Measurements from ENCODE around the gene CER1.

CER1 gene, protein sequence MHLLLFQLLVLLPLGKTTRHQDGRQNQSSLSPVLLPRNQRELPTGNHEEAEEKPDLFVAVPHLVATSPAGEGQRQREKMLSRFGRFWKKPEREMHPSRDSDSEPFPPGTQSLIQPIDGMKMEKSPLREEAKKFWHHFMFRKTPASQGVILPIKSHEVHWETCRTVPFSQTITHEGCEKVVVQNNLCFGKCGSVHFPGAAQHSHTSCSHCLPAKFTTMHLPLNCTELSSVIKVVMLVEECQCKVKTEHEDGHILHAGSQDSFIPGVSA

DNA sequence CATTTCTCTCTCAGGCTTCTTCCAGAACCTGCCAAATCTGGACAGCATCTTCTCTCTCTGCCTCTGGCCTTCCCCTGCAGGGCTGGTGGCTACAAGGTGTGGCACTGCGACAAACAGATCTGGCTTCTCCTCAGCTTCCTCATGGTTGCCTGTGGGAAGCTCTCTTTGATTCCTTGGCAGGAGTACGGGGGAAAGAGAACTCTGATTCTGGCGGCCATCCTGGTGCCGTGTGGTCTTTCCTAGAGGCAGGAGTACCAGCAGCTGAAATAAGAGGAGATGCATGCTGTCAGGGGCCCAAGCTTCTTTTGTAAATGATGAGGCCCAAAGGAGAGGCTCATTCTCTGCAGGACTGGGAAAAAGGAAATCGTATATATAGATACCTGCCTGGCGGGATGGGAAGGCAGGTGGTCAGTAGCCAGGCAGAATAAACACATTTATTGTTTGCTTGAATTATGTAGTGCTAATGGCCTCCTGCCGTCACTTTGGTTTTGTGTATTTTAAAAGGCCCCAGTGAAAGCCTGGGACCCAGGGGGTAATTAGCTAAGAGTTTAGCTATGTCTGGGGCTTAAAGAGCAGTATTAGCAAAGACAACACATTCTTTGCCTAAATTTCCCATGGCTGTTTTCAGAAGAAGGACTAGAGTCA is at the start of gene CER1:
CER1 (minus strand) TSS at position 343 of the 645 bp plus-strand sequence; CDS start at position 282, 61 bp downstream.
- in situ Hi-C loops (cut with HindIII; ENCODE audit: low sequenced_read_pairs): no loop called here

DNA sequence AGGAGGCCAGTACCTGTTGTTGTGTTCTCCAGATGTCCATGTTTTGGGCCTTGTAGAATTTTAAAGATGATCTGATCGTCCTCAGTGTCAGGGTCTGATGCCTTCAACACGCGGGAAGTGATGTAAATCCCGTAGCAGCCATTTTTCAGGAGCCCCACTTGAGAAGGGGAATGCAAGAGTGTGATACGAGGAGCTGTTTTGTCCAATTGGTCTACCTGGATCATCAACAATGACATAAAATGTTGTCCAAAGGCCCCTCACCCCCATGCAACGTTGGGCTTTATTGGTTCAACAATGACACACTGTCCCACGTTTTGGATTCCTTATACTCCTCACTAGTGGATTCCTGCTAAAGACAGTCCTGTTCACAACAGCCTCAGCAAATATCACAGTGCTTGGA is 48.1 kb upstream of the CER1 start:
- in situ Hi-C loops (cut with HindIII; ENCODE audit: low sequenced_read_pairs): no loop called here

DNA sequence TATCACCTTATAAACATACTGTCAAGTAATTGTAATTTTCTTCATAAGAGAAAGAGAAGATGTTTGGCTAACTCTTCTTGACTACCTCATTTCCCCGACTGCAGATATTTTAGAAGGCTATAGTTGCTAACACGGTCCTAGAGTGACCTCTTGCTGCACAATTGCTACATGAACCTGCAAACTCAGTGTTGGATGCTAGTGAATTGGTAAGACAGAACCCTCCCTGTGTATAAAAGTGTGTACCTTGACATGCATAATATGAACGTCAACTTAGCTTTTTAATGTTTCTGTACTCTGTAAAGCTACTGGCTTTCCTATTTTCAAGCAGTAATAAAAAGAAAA is 46.7 kb upstream of the CER1 start:
- in situ Hi-C loops (cut with HindIII; ENCODE audit: low sequenced_read_pairs): loop anchor here (10.0 kb wide), 1 partner anchor 154 kb away; no protein-coding TSS in a partner anchor

DNA sequence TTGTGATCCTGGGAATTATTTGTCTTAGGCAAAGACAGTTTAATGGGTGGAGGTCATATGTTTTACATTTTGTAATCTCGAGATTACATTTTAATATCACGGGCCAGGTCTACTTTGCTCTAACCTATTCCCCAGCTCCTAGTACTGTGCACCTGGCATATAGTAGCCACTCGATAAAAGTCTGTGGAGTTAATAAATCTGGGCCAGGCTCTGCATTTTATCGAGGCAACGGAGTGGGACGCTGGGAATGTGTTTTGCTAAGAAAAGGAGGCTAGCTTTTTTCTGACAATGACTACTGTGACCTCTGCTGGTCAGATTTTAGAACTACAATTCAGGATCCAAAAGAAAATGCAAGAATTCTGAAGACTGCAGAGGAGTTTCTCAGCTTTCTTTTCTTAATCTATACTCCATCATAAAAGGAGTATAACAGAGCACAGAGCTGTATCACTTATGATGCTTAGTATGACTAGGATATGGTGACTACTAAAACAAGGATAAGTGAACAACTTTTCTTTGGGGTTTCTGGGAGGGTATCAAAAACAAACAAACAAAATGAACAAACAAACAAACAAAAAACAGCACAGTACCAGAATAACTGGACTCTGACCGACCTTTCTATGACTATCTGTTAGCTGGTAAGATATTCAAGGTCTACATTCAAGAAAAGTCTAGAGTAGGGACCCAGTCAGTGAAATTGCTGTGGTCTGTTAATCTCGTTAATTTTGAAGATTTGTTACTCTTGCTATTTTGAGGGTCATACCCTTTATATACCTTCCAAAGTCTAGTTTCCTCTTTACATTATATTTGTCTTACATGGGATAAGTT is 46.1 kb upstream of the CER1 start:
- in situ Hi-C loops (cut with HindIII; ENCODE audit: low sequenced_read_pairs): loop anchor here (10.0 kb wide), 1 partner anchor 154 kb away; no protein-coding TSS in a partner anchor

DNA sequence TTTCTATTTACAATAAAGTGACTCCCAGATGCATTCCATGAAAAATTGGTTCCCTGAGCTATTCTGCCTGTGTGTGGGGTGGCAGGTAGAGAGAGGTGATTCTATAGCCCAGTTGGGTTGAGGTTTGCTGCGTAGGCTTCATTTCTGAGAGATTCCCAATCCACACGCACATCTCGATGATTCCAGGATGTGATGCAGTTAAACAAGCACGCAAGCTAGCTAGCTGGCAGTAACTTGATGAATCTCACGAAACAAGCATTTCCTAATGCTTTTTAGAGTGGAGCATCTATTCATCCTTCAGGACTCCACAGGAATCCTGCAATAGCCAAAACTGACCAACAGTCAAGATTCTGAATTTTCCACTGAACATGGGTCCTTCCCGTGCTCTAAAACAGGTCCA is 43.8 kb upstream of the CER1 start:
- in situ Hi-C loops (cut with HindIII; ENCODE audit: low sequenced_read_pairs): loop anchor here (10.0 kb wide), 1 partner anchor 151 kb away; no protein-coding TSS in a partner anchor

DNA sequence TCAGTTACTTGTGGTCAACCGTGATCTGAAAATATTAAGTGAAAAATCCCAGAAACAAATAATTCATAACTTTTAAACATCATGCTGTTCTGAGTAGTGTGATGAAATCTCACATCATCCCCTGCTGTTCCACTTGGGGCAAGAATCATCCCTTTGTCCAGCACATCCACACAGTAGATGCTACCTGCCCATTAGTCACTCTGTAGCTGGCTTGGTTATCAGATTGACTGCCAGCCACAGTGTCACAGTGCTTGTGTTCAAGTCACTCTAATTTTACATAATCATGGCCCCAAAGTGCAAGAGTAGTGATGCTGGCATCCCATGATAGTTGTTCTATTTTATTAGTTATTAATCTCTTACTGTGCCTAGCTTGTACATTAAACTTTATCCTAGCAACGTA is 39.1 kb upstream of the CER1 start:
- in situ Hi-C loops (cut with HindIII; ENCODE audit: low sequenced_read_pairs): loop anchor here (10.0 kb wide), 1 partner anchor 147 kb away; no protein-coding TSS in a partner anchor

DNA sequence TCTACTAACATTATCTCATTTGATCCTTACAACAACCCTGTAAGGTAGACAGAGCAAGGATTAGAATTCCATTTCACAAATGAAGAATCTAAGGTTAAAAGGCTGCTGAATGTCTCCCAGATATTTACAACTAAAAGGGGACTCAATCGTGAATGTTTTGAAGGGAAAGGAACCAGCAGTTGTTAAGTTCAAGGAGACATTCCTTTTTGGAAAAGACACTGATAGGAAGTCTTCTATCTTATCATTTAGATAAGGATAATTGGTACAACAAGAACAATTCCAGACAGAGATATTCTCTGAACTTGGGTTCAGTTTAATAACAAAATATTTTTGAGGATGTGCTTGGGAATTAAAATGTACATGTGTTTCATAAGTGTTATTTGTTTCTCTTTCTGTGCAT is 37.5 kb upstream of the CER1 start:
- in situ Hi-C loops (cut with HindIII; ENCODE audit: low sequenced_read_pairs): loop anchor here (10.0 kb wide), 1 partner anchor 145 kb away; no protein-coding TSS in a partner anchor

DNA sequence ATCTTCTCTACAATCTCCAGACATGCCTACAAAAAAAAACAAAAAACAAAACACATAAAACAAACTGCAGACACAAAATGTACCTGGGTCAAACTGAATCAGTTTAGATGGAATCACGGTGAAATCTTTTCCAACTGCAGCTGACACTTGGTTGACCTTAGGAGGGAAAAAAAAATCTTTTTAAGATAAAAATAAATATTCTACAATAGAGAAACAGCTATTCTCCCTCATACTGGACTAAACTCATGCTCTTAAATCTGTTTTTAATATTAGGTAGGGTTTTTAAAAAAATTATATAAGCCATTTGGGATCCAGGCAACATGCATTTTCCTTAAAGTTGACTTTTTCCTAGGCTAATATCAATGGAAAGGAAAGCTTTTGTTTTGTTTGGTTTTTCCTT is 33.8 kb upstream of the CER1 start:
- in situ Hi-C loops (cut with HindIII; ENCODE audit: low sequenced_read_pairs): no loop called here

DNA sequence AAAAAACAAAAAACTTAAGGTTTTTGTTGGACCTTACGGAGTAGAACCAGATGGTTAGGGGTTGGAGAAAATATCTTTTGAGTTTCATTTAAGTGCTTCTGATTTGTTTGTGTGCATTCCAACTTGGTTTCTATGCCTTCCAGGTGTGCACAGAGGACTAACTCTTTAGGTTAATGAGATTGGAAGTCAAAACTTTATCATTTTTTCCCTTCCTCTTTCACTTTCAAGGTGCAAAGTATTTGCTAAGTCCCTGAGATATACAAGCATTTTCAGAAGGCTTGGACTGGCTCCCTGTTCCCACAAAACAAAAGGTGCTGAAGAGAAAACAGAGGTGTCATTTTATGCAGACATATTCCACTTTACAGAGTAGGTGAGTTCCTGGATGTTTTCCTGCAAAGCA is 30.3 kb upstream of the CER1 start:
- in situ Hi-C loops (cut with HindIII; ENCODE audit: low sequenced_read_pairs): no loop called here

DNA sequence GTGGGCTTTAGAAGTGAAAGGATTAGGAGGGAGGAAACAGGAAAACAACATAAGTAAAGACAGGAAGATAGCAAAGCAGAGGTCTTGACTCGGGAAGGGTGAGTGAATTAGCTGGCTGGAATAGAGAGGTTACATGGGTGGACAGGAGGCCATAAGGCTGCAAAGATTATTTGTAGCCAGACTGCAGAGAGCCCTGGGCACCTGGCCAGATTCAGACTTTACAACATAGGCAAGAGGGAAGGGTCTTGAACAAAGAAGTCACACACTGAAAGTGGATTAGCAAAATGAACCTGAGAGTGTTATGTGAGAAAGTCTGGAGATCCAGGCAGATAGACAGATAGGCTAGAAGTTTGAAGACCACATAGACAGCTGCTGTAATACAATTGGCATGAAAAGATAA is 29.7 kb upstream of the CER1 start:
- in situ Hi-C loops (cut with HindIII; ENCODE audit: low sequenced_read_pairs): no loop called here

DNA sequence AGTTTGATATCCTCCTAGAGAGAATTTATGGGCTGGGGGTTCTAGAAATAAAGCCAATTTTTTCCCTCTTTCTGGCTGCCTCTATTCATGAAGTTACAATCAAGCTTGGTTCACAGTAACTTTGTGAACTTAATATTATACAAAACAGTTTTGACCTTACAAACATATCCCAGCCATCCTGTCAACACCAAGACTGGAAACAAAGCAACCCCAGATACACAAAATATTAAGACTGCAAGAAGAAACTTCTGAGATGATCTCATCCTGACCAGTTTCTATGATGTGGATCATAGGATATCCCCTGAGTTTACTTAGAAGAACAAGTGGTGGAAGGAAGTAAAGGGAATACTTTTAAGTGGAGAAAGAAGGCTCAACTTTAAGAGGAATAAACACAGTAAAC is 28.3 kb upstream of the CER1 start:
- in situ Hi-C loops (cut with HindIII; ENCODE audit: low sequenced_read_pairs): no loop called here

DNA sequence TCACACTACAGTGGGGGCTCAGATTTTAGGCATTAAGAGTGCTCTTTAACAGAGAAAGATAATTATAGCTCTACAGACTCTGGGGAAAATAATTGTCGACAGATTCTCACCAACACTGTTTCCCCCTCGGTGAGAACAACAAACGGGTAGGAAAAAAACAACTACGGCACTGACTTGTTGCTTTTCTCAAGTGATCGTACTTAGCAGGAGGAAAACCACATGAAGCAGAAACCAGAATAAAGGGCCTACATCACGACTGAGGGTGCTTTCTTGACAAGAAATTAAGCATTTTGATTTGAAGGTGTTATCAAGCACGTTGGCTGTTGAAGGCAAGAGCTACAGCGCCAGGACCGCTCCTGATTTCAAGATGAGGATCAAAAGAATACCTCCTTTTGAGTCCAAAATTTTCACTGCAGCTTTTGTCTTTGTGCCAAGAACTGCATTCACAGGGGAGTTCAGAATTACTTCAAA is 27.2 kb upstream of the CER1 start:
- in situ Hi-C loops (cut with HindIII; ENCODE audit: low sequenced_read_pairs): no loop called here

DNA sequence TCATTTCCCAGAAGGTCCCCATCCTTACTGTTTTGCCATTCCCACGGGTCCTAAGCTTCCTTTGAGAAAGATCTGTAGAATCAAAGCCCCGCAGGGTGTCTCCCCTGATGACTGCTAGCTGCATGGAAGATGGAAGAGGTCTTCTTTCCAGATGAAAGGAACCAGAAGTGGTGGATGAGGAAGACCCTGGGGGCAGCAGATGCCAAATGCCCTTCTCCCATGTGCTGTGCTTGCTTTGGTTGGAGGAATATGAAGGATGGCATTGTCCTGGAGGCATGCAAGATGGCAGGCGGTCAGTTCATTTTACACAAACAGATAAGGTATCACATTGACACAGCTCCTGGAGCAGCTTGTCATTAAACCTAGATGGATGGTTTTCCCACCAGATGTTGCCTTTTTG is 25.8 kb upstream of the CER1 start:
- in situ Hi-C loops (cut with HindIII; ENCODE audit: low sequenced_read_pairs): no loop called here

DNA sequence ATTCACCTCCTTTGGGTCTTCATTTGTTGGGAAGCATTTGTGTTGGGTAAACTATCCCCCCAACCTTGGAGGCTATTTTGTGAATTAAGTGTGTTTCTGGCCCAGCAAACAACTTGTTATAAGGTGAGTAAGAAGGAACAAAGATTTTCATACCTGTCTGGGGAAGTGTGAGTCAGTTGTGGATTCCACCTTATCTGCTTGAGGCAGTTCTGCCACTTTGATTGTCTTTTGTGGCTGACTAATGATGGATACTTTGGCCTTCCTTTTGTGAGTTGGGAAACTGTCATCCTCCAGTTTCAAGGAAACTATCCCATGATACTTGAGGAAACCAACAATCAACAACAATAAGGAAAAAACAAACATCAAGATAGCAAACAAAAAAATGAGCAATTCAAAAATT is 24.6 kb upstream of the CER1 start:
- in situ Hi-C loops (cut with HindIII; ENCODE audit: low sequenced_read_pairs): no loop called here

DNA sequence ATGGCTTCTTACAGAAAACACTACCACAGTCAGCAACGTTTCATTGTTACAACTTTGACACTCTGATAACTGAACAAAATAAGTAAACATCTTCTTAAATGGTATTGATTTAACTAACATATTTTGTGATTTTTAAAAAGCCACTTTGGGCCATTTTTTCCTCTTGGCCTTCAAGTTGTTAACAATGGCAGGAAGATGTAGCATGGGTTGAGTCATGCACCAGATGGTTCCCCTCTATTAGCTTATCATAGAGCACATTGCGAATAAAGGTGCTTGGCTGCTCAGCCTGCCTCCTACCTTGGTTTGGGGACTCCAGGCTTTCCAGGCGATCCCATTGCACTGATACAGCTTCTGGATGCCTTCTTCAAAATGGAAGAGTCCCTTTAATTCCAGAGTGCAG is 24.1 kb upstream of the CER1 start:
- in situ Hi-C loops (cut with HindIII; ENCODE audit: low sequenced_read_pairs): no loop called here

DNA sequence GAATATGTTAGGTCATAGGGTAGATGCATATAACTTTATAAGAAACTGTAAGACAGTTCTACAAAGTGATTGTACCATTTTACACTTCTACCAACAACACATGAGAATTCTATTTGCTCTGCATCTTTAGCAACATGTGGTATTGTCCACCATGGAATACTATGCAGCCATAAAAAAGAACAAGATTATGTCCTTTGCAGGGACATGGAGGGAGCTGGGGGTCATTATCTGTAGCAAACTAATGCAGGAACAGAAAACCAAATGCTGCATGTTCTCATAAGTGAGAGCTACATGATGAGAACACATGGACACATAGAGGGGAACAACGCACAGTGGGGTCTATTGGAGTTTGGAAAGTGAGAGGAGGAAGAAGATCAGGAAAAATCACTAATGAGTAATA is 22.2 kb upstream of the CER1 start:
- in situ Hi-C loops (cut with HindIII; ENCODE audit: low sequenced_read_pairs): no loop called here

DNA sequence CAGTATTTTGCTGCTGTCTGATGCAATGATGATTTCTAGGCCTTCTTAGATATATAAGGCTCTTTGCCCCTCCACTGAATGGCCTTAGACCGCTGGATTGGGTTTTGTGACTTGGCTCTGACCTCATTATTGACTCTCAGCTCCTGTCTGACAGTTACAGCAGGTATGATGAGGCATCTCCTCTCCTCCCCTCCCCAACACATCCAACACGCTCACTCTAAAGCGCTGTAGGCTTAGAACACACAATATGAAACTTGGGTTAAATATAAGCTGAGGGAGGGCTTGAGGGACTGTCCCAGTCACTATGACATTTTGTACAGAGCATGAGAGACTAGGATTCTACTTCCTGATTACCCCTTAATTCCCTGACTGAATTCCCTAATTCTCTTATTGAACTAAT is 18.8 kb upstream of the CER1 start:
- in situ Hi-C loops (cut with HindIII; ENCODE audit: low sequenced_read_pairs): no loop called here

DNA sequence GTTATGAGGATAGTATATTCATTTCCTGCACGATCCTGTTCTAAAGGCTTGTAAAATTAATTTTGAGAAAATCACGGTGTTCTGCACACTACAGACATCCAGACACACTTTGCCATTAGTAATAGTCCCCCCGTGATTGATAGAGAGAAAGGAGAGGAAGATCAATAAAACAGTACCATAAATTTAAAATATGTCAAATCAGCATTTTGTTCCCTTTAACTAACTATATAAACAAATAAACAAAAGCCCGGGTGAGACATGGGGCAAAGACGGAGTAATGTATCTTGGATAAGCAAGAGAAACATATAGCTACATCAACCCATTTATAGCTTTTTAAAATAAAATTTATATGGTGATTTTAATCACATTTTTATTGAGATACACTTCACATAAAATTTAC is 10.6 kb upstream of the CER1 start:
- in situ Hi-C loops (cut with HindIII; ENCODE audit: low sequenced_read_pairs): no loop called here

DNA sequence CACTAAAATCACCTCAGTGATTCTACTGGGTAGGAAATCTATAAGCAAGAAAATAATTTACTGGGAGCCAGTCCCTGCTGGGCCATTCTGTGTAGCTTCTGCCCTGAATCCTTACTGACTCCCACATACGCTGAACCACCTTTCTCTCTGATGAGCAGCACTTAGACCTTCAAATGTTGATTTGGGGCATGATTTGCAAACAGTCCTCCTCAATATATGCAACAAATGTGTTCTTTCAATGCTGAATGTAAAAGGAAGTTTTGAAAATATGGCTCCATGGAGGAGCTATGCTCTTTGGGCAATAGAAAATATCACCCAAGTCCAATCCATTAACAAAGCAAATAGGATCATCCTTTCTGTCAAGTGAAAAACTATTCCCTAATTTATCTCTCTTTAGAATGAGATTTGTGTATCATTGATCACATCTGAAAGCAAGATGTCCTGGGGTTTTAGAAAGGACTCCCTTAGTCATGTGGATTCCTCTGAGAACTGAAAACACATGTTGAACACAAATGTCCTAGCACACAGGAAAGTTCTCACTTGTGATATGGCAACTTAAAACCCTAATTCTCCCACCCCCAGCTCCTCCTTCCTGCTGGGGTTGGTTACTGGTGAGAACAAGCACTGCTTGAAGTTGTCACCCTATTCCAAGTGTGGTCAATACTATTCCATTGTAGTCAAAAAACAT is 8.9 kb upstream of the CER1 start:
- in situ Hi-C loops (cut with HindIII; ENCODE audit: low sequenced_read_pairs): no loop called here

DNA sequence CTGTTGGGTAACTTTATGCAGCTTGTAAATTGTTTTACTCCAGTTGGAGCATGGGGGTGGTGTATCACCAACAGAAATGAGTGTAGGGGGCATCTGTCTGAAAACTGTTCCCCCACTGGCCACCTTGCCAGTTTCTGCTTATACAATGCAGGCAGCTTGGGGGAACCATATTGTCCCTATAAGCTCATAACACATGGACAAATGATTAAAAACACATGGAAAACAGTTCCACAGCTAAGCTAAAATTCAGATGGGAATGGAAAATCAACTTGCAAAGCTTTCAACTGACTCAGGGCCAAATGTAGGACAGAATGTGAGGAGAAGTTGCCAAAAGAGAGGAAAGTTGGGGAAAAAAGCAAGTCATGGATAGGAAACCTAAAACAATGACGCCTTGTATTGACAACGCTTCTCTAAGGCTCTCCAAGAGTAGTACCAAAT is 7.9 kb upstream of the CER1 start:
- in situ Hi-C loops (cut with HindIII; ENCODE audit: low sequenced_read_pairs): no loop called here

DNA sequence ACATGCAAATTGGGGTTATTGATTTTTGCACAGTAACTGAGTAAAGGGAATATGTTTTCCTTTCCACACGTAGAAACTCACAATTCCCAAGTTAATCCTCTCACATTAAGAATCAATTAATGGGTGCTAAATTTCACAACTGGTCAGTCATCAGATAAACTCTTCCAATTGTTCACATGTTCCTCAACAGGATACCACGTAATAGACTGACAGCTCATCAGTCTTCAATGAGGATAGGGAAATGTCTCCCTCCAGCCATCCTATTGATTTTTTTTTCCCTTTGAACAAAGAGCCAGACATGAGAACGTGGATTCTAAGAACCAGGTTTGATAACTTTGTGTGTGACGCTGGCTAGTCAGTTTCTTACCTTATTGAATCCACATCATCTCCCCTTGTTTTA is 768 bp upstream of the CER1 start:
- in situ Hi-C loops (cut with HindIII; ENCODE audit: low sequenced_read_pairs): no loop called here

Data from endothelial cell of hepatic sinusoid (primary cell).